Muscle layer of duodenum (tissue), 2 donors: ENCODE data around the gene MBNL1.
"Not testable (repeated sequence)": the region's sequence is repeated elsewhere in the genome, so short reads cannot be mapped to it uniquely, and the experiment has no call there.

Experiments
- H3K27ac ChIP-seq: one replicate; pipeline ENCODE4 v1.7.0; 2013; ENCODE audit warnings: mild to moderate bottlenecking, low read length
- H3K27me3 ChIP-seq: one replicate; pipeline ENCODE4 v1.7.0; 2013; ENCODE audit warnings: low read depth, mild to moderate bottlenecking, control low read depth, low read length
- H3K36me3 ChIP-seq, 2 donors: one replicate each; pipeline ENCODE4 v1.7.0; 2013; ENCODE audit warnings: low read length in 2 of 2, control low read depth in 1 of 2, mild to moderate bottlenecking in 1 of 2; ENCODE audit not compliant: insufficient read depth in 2 of 2, control insufficient read depth in 1 of 2
- H3K4me1 ChIP-seq, 2 donors: one replicate each; pipeline ENCODE4 v1.7.0; 2013; ENCODE audit warnings: low read length in 2 of 2, mild to moderate bottlenecking in 2 of 2, control low read depth in 1 of 2, moderate library complexity in 1 of 2; ENCODE audit not compliant: insufficient read depth in 2 of 2, control insufficient read depth in 1 of 2
- H3K4me3 ChIP-seq, 2 donors: one replicate each; pipeline ENCODE4 v1.7.0; 2013; ENCODE audit warnings: low read length in 2 of 2, low read depth in 1 of 2, mild to moderate bottlenecking in 1 of 2
- H3K9me3 ChIP-seq, 2 donors: one replicate each; pipeline ENCODE4 v1.7.0; 2013; ENCODE audit warnings: low read length in 2 of 2, control low read depth in 1 of 2, mild to moderate bottlenecking in 1 of 2; ENCODE audit not compliant: control insufficient read depth in 1 of 2
- donor health status: healthy.

MBNL1 gene

GRCh38 chr3:152419748-152420147 lies 151.0 kb downstream of the MBNL1 start:
- Histone ChIP-seq H3K27ac (no peak overlapping the region), H3K36me3 (peaks cover 39 to 48% of the 10 kb centered on the region in 2 donors), H3K9me3 (no peaks in the 10 kb centered on the region), H3K4me1 (no peaks in the 10 kb centered on the region), H3K4me3 (no peak overlapping the region), H3K27me3 (no peaks in the 10 kb centered on the region)

- H3K9me3 ChIP-seq: no peaks in the 10 kb centered on the region
- H3K27ac ChIP-seq: no peak overlapping the region
- H3K4me3 ChIP-seq: no peak overlapping the region
- peaks cover 24 to 36% of the 10 kb centered on the region in 2 donors for H3K36me3 ChIP-seq
- no peaks in the 10 kb centered on the region for H3K4me1 ChIP-seq
- no peaks in the 10 kb centered on the region for H3K27me3 ChIP-seq
Measured at GRCh38 chr3:152421162-152421561, 152.4 kb downstream of the MBNL1 start.

GRCh38 chr3:152426393-152426792 lies 157.7 kb downstream of the MBNL1 start:
- H3K27me3 ChIP-seq: no peaks in the 10 kb centered on the region
- no peak overlapping the region for H3K27ac ChIP-seq
- peaks cover 0 to 29% of the 10 kb centered on the region in 2 donors for H3K4me1 ChIP-seq
- no peaks in the 10 kb centered on the region for H3K9me3 ChIP-seq
- no peak overlapping the region for H3K4me3 ChIP-seq
- H3K36me3 ChIP-seq: peaks cover 0 to 3% of the 10 kb centered on the region in 2 donors

- Histone ChIP-seq H3K9me3 (no peaks in the 10 kb centered on the region), H3K36me3 (peaks cover 7 to 8% of the 10 kb centered on the region in 2 donors), H3K4me3 (no peak overlapping the region), H3K27ac (no peak overlapping the region), H3K4me1 (peaks cover 0 to 29% of the 10 kb centered on the region in 2 donors), H3K27me3 (no peaks in the 10 kb centered on the region)
Measured at GRCh38 chr3:152428577-152428976, 159.8 kb downstream of the MBNL1 start.

GRCh38 chr3:152430223-152431002 lies 161.7 kb downstream of the MBNL1 start:
- Histone ChIP-seq H3K27ac (no peak overlapping the region), H3K9me3 (peaks cover 0 to 12% of the 10 kb centered on the region in 2 donors), H3K27me3 (no peaks in the 10 kb centered on the region), H3K4me3 (no peak overlapping the region), H3K4me1 (peaks cover 0 to 29% of the 10 kb centered on the region in 2 donors), H3K36me3 (peaks cover 8 to 20% of the 10 kb centered on the region in 2 donors)

GRCh38 chr3:152434142-152434541 lies 165.4 kb downstream of the MBNL1 start:
- no peak overlapping the region for H3K4me3 ChIP-seq
- peaks cover 8 to 20% of the 10 kb centered on the region in 2 donors for H3K36me3 ChIP-seq
- H3K27ac ChIP-seq: no peak overlapping the region
- peaks cover 0 to 31% of the 10 kb centered on the region in 2 donors for H3K4me1 ChIP-seq
- peaks cover 0 to 12% of the 10 kb centered on the region in 2 donors for H3K9me3 ChIP-seq
- no peaks in the 10 kb centered on the region for H3K27me3 ChIP-seq

GRCh38 chr3:152435210-152435609 lies 166.5 kb downstream of the MBNL1 start:
- H3K27ac ChIP-seq, H3K27me3 ChIP-seq, H3K4me3 ChIP-seq: not testable (repeated sequence)
- H3K9me3 ChIP-seq: peaks cover 0 to 12% of the 10 kb centered on the region in 2 donors
- H3K36me3 ChIP-seq: peaks cover 8 to 20% of the 10 kb centered on the region in 2 donors
- H3K4me1 ChIP-seq: peaks cover 0 to 21% of the 10 kb centered on the region in 2 donors

GRCh38 chr3:152436707-152437590 lies 168.2 kb downstream of the MBNL1 start:
- H3K9me3 ChIP-seq: peaks cover 0 to 12% of the 10 kb centered on the region in 2 donors
- H3K4me3 ChIP-seq: no peak overlapping the region
- H3K36me3 ChIP-seq: peaks cover 8 to 20% of the 10 kb centered on the region in 2 donors
- H3K27me3 ChIP-seq: no peaks in the 10 kb centered on the region
- H3K27ac ChIP-seq: no peak overlapping the region
- peaks cover 0 to 16% of the 10 kb centered on the region in 2 donors for H3K4me1 ChIP-seq

GRCh38 chr3:152438181-152438580 lies 169.5 kb downstream of the MBNL1 start:
- Histone ChIP-seq H3K4me3 (no peak overlapping the region), H3K27ac (no peak overlapping the region), H3K9me3 (peaks cover 0 to 12% of the 10 kb centered on the region in 2 donors), H3K4me1 (peaks cover 3 to 23% of the 10 kb centered on the region in 2 donors), H3K27me3 (no peaks in the 10 kb centered on the region), H3K36me3 (peaks cover under 1 to 13% of the 10 kb centered on the region in 2 donors)

GRCh38 chr3:152438706-152439105 lies 170.0 kb downstream of the MBNL1 start:
- no peaks in the 10 kb centered on the region for H3K27me3 ChIP-seq
- H3K9me3 ChIP-seq: peaks cover 0 to 12% of the 10 kb centered on the region in 2 donors
- peaks cover 8 to 29% of the 10 kb centered on the region in 2 donors for H3K4me1 ChIP-seq
- H3K36me3 ChIP-seq: peaks cover 0 to 11% of the 10 kb centered on the region in 2 donors
- H3K4me3 ChIP-seq: no peak overlapping the region
- no peak overlapping the region for H3K27ac ChIP-seq

GRCh38 chr3:152440243-152440642 lies 171.5 kb downstream of the MBNL1 start:
- peaks cover 8 to 39% of the 10 kb centered on the region in 2 donors for H3K4me1 ChIP-seq
- H3K4me3 ChIP-seq, H3K27me3 ChIP-seq, H3K9me3 ChIP-seq, H3K27ac ChIP-seq, H3K36me3 ChIP-seq: not testable (repeated sequence)
